HG03196 (cell line): ENCODE data around the gene MVB12B.

Experiments
- ATAC-seq: cut with Tn5 transposase; IDR thresholded peaks from one replicate; pipeline ENCODE4 v1.9.1; 2021; ENCODE audit not compliant: unreplicated experiment

MVB12B gene

DNA sequence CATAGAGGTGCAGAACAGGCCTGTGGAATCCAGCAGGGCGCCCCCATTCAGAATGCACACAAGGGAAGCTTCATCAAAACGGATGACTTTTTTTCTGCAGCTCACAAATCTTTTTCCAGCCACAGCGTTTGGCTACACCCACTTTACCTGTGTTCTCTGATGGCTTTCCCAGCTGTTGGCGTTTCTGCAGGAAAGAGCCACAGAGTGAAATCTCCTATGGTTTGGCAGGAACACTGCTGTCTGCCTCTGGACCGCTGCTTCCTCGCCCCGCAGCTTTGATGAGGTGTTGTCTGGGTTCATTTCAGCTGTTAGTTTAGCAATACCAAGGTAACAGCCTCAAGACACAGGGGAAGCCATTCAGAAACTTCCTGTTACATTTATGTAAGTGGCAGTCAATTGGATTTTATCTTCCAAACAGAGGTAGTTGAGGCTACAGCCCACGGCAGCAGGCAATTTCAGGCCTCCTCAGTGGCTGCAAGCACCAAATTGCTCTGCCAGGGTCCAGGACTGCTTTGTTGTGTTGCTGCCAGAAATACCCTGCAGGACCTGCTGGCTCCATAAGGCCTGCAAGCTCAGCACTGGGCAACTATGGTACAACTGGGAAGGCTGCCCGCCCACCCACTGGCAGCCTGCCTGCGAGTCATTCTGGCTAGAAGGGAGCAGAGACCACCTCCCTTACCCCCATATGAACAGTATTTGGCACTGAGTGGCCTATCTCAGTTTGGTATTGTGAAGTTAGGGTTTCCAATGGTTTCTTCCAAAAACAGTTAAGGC, 96.7 kb downstream of the MVB12B start:
- ATAC-seq: no peak

DNA sequence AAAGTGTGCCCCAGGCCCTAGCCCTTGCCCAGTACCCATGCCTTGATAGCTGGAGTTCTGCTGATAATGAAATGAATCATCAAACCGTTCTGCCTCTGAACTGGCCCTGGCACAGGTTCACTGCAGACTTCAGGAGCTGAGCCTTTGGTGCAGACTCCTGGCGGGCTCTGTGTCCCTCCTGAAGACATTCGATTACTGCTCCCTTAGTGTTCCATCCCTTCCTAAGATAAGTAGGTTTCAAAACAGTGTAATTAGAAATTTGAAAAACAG, 97.2 kb downstream of the MVB12B start:
- ATAC-seq: no peak

DNA sequence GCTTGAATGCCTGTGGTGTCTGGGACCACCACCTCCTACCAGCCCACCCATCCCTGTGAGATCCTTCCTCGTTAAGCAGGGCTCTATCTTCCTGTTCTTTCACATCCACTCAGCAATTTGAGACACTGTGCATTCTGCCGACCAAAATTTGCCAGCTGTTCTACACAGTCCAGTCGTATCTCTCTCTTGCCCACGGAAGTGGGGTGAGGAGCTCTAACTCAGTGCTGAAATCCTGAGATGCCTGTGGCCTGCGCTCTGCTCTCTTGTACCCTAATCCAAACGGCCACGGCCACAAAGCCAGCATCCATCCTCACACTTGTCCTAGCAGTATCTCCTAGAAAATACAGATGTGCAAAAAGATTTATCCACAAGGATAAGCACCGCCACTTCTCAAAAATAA, 97.9 kb downstream of the MVB12B start:
- ATAC-seq: no peak

DNA sequence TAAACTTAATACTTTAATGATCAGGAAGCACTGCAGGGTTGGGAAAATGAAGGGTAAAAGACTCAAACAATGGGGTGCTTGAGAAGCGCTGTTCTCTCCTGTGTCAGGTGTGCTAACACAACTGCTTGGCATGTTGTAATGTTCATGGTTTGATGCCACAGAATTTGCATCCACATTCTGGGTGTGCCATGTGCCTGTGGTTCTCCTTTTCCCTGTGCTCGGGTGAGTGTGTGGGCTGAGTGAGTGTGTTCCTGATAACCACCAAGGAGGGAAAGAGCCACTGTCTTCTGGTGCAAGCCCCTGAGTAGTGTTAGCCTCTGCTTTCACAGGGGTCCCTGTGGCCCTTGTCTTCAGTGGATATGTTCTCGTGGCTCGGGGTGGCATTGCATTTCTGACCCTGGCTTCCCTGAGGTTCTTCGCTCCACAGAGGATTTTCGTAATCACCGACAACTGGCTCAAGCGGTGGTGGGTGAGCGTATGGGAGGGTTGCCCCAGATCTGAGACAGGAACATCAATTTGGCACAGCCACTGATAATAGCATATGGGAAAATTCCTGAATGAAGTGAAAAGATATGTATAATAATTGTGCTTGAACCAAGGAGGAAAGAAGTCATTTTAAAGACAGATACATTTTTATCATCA, 102.0 kb downstream of the MVB12B start:
- no peak for ATAC-seq

DNA sequence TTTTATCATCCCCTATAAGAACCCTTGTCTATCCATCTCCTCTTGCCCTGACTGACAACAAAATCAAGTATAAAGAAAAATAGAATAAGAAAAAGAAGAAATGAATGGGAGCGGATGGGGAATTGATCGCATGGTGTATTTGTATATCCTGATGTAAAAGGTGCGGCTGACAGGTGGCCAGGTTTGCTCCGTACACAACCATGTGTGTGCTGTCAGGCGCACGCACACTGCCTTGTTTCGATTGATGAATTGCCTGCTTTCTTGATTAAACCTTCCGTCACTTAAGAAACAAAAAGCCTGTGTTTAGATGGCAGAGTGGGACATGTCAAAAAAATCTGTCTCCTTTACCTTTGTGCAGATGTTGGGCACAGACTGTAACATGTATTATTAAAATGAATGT, 102.6 kb downstream of the MVB12B start:
- ATAC-seq: no peak

DNA sequence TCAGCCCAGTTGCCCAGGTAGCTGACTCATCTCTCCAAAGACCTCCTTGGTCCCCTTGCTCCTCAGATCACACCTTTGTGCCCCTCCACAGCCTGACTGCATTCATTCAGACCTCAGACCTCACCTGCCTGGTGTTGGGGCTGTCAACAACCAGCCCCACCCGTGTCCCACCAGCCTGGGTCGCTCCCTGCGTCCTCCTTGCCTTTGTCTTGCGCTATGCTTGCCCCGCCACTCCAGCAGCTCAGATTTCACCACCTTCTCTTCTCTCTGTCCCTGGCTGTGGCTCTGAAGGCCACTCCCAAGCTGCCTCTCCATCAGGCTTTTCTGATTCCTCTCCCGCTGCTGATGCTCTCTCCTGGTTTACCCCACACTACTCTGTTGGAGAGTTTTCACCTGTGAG, 103.5 kb downstream of the MVB12B start:
- no peak for ATAC-seq

DNA sequence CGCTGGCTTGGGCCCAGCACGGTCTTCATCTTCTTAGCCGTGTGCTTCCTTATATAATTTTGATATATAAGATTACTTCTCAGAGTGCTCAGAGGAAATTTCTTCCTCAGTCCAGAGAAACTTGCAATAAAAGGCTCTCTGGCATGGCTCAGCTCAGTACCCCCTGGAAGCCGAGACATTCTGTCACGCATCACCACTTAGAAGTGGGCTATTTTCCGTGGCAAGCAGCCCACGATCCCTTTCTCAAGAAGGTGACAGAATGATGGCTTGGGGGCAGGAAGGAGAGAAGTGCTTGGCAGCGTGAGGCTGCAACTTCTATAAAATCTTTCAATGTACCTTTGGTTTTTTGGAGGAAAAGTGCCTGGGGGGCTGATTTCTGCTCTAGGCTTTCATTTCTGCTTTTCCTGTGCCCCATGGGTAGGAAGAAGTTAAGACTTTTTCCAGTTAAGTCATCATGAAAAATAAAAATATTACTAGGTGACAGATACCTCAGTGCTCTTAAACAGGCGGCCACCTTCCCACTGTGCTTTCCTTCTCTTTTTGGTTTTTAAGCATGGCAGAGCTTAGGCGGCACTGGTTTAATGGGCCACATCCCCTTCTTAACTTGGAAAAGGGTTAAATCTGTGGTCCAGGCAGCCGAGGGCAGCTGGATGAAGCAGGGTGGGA, 104.6 kb downstream of the MVB12B start:
- ATAC-seq: no peak

DNA sequence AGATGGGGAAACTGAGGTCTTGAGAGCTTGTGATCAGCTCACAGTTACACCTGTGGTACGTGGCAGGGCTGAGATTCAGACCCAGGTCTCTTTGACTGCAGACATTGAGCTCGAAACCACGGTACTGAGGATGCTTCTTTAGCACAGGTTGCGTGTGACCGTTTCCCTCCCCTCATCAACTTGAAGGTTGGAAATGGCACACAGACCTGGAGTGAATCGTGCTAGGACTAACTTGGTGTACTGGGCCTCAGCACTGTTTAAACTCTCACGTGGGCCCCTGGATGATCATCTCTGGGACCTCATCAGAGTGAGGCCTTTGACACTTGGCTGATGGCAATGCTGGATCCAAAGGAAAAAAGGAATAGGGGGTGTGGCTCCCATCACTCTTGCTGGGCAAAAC, 106.0 kb downstream of the MVB12B start:
- ATAC-seq: no peak

DNA sequence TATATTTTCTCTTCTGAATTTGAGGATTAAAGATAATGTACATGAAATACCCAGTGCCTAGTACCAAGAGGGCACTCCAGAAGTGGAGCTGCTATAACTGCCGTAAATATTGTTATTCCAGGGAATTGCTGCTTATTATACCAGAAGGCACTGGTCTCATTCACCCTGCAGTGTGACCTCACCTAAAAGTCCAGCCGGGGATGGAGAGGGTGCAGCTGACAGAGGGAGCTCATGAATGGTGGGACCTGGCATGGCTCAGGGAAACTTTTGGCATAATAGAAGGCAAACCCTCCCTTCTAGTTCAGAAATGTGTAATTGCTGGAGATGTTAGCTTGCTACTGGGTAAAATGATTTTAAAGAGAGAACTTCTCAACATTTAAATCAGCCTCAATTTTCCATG, 108.5 kb downstream of the MVB12B start:
- ATAC-seq: no peak

DNA sequence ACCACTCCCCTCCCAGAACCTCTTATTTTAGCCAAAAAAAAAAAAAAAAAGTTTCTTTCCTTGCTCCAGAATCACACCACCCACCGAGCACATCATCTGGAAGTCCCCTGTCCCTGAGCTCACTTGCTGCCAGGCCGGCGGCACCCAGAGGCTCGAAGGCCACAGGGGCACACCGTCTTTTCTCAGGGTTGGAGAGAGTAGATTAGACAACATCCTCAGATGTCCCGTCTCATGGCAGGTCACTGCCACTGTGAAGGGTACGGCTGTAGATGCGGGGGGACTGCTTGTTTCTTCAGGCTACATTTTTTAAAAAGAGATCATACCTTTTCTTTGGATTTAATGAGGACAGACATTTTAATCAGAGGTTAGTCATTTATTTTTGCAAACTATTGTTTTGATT, 109.0 kb downstream of the MVB12B start:
- ATAC-seq: no peak

DNA sequence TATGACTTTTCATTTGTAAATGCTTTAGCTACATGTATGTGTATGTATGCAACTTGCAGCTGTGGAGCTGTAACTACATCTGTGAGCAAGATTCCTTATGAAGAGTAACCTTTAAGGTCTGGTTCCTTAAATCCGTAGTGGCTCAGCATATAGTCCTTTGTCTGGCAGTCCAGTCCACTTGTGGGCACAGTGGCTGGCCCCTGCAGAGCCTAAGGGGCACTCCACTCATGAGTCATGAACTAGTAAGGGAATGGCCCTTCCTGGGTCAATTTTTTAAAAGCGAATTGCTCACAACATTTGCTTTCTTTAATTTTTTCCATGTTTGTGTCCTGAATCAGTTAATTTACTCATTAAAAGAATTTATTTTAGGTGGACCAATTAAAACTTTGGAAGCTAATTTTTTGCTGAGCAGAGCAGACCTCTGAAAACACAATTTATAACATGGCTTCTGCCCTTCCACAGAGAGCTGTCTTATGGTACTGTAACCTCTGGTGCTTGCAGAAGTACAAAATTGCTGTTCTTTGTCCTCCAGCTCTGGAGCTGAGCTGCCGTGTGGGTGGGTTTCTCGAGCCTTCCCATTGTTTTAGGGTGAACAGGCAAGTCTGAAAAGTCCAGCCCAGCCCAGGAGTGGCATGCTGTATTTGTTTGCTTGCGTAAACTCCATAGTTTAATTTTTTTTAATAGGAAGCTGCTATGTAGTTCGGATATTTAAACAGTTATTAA, 110.1 kb downstream of the MVB12B start:
- ATAC-seq: no peak

DNA sequence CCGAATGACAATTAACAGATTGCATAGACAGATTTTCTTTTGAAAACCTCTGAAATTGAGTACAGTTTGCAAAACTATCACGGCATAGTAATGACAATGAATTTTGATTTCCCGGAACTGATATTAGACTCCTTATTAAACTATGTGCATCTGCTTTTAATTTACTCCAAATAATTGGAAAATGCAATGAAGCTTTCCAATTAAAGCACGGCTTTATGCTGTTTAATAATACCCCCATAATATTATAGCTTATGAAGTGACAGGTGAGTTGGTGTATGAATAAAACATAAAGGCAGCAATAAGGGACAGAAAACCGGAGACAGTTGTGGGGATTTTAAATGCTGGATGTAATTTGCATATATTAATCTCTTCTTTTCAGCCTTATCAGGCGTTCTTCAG, 110.6 kb downstream of the MVB12B start:
- no peak for ATAC-seq

DNA sequence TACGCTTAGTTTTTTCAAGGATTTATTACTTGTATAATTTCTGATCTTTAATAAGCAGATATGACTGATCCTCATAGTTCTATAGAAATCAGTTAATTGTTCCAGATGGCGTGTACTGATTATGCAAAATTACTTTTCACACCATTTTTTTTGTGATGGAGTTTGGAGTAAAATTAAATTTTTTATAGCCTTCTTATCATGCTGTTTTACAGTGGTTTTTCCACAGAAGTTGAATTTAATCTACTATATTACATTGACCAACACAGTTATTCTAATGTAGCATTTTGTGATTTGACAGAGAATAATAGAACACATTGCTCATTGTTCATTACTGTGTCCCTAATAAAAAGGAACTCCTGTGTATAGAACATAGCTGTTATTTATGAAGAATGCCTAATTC, 111.1 kb downstream of the MVB12B start:
- ATAC-seq: no peak

DNA sequence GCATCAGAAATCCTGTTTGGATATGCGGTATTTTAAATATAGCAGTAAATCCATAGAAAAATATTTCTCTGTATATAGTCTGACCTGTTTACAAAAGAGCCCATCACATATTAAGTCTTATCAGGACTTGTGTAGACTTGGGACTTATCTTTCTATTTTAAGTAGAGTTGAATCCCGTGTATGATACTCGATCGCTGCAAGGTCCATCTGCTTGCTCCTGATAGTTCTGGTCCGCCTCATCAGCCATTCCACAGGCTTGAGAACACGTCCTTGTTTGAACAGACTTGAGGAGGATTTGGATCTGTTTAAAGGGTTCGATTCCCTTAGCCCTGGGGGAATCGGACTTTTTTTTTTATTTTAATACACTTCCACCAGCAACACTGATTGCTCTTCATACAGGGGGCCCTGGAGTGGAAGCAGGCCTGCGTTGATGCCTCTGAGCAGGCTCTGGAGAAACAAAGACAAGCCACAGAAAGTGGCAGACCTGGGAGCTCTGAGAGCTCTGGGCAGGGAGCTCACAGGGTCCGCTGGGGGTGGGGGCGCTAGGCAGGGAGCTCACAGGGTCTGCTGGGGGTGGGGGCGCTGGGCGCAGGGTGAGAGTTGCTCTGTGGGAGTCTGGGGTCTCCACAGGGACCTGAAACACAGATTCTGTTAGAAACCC, 112.2 kb downstream of the MVB12B start:
- no peak for ATAC-seq

DNA sequence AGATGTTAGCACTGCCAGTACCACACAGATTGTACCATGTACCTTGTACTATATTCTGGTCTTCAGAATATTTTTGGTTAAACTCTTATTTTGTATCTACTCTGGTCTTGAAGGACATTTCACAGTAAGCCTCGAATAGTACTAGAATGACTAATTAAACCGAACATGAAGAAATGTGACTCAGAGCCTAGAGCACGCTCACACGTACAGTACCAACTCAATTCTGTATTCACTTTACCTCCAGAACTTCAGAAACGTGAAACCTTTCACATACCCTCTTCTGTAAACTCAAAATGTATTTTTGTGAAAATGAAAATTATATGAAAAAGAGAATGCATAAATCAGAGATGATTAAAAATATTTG, 112.8 kb downstream of the MVB12B start:
- ATAC-seq: no peak

DNA sequence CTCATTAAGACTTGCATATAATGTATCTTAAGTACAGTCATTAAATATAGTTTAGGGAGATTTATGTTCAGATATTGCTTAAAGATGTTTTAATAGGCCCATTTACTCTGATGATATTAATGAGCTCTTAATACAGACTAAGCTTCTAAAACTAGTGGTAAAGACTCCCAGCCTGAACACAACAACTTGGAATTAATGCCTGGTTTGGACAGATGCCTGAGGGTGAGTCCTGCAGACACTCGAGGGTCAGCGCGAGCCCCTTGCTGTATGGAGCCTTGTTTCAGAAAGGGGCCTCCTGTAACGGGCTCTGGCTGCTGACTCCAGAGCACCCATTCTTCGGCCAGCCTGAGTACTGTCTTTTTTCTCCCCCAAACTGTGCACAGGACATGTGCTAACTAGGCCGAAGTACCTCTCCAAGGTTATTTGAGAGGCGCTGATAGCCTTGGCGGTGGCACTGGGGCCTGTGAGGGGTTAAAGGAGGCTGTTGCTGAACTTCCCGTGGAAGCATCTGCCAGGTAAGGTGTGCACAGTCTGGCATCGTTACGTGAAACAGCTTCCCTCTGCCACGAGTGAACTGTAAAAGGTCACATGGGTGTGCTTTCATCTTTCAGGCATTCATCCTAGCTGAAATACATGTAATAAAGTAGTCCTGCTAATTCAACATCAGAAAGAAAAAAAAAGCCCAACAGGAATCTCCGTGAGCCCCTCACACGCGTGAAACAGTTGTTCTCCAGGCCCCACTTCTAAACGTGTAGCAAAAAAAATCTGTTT, 113.4 kb downstream of the MVB12B start:
- ATAC-seq: no peak

DNA sequence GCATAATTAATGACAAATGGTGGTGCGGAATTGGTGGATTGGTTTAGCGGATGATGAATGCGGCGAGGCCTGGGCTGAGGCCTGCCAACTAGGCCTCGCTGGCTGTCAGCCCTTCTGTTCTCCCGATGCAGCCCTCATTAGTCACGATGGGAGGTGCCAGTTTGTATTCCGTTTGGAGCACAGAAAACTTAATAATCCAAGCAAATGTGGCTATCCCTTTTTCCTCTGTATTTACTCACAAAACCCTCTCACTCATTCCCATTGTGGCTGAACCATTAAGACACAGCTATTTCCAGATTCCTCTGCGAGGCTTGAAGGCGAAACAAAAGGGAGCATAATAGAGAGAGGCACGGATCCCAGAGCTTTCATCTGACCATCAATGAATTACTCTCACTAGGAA, 114.3 kb downstream of the MVB12B start:
- no peak for ATAC-seq

DNA sequence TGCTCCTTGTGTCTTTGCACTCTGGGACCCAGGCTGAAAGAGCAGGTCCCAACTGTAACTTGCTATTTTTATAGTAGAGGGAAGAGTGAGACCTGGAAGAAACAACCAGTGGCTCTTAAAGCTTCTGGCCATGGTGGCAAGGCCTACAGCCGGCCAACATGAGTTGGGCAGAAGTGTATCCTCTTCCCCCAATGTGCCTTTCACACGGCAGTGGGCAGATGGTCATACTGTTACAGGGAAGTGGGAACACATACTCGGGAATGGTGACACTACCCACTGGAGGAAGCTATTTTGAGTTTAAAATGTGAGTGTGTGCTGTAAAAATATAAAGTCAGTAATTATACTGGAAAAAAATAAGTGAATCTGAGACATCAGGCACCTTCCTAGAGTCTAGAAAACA, 116.0 kb downstream of the MVB12B start:
- ATAC-seq: no peak

DNA sequence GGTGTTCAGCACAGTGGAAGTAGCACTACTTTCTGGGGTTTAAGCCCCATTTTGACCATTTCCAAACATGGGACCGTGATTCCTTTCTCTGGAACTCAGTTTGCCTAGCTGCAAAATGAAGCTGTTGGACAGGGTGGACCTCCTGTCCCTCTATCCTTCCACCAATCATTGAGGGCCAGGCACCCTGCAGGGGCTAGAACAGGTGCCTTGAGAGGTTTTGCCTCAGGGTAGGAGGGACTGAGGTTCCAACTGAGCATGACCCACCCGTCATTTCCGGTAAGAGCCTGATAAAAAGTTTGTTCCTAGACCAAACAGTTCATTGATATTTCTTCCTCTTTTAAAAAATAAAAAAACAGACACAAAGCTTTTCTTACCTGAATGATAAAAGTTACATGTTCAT, 116.5 kb downstream of the MVB12B start:
- ATAC-seq: no peak

DNA sequence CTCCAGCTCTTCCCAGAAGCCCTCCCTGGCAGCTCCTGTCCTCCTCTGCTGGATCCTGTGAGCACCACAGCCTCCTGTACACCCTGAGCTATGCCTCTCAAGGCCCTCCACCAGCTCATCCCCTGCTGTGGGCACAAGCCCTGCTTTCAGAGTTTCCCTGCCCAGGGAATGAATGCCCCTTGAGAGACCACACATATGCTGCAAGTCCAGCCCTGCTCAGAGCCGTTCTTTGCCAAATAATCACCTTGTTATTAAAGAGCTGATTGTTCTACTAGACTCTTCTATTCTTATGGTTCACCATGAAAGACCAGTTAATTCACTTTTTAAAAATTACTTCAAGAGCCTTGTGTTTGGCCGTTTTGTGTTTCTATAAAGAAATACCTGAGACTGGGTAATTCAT, 121.5 kb downstream of the MVB12B start:
- ATAC-seq: no peak
